HepG2 (cell line): ENCODE measurements around the gene MFAP1.

Experiments
- ARID4A ChIP-seq: sonication (generic); formaldehyde crosslinking; IDR thresholded peaks from 2 replicates; pipeline ENCODE4 v1.5.0; 2020; ENCODE audit warnings: mild to moderate bottlenecking, missing genetic modification reagents, borderline replicate concordance
- ZNF530 ChIP-seq: sonication (generic); formaldehyde crosslinking; IDR thresholded peaks from 2 replicates; pipeline ENCODE4 v1.5.0; 2020; ENCODE audit warnings: low read depth, mild to moderate bottlenecking, missing genetic modification reagents

GRCh38 chr15:43872416-43873020 is 48.0 kb upstream of the MFAP1 start:
- TF ChIP-seq ZNF530 (CRISPR knock-in tag) (no peak), ARID4A (CRISPR knock-in tag) (no peak)
